ENCODE results near the gene RPL18.

Gene RPL18

DNA sequence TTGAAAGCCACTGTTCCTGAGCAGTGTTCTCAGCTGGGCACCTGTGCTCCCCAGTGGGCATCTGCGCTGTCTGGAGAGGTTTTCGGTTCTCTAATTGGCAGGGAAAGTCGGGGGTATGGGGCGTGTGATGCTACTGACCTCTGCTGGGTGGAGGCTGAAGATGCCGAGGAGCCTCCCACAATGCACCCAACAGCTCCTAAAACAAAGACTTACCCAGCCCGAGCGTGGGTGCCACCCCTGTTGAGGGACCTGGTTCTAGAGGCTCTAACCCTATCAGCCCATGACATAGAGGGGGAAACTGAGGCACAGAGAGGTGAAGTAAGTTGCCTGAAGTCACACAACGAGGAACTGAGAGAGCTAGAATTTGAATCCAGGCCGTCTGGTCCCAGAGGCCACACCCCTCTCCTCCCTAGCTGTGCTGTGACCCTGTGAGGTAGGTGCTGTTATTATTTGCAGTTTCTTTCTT is 10.1 kb downstream of the RPL18 start (continued):
- TF ChIP-seq ZFP3 (tag by site-specific recombination; IDR thresholded peaks at IDR 0.05; ENCODE audit: low read depth) (no peak), ZNF639 (tag by site-specific recombination; IDR thresholded peaks at IDR 0.05) (no peak), ZNF544 (tag by site-specific recombination; IDR thresholded peaks at IDR 0.05) (no peak), ZIC2 (tag by site-specific recombination; IDR thresholded peaks at IDR 0.05) (peak; percentile 62), ZNF76 (tag by site-specific recombination; IDR thresholded peaks at IDR 0.05; ENCODE audit: borderline replicate concordance, low read depth) (peak; percentile 52), MEIS1 (CRISPR knock-in tag; IDR thresholded peaks at IDR 0.05; ENCODE audit: borderline replicate concordance) (no peak), MYNN (tag by site-specific recombination; IDR thresholded peaks at IDR 0.05; ENCODE audit: borderline replicate concordance) (no peak), BCL11B (tag by site-specific recombination; IDR thresholded peaks at IDR 0.05; ENCODE audit: low read depth) (no peak), EGR2 (tag by site-specific recombination; IDR thresholded peaks at IDR 0.05; ENCODE audit: low read depth) (0 out of 2 replicates have a peak, but pooled peaks have one; percentile 33), KLF16 (tag by site-specific recombination; IDR thresholded peaks at IDR 0.05) (no peak), ZSCAN30 (tag by site-specific recombination; IDR thresholded peaks at IDR 0.05) (no peak)
- TF ChIP-seq, protein P1, sequence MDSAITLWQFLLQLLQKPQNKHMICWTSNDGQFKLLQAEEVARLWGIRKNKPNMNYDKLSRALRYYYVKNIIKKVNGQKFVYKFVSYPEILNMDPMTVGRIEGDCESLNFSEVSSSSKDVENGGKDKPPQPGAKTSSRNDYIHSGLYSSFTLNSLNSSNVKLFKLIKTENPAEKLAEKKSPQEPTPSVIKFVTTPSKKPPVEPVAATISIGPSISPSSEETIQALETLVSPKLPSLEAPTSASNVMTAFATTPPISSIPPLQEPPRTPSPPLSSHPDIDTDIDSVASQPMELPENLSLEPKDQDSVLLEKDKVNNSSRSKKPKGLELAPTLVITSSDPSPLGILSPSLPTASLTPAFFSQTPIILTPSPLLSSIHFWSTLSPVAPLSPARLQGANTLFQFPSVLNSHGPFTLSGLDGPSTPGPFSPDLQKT (IDR thresholded peaks at IDR 0.05; ENCODE audit: borderline replicate concordance, low read depth, low read length): no peak

DNA sequence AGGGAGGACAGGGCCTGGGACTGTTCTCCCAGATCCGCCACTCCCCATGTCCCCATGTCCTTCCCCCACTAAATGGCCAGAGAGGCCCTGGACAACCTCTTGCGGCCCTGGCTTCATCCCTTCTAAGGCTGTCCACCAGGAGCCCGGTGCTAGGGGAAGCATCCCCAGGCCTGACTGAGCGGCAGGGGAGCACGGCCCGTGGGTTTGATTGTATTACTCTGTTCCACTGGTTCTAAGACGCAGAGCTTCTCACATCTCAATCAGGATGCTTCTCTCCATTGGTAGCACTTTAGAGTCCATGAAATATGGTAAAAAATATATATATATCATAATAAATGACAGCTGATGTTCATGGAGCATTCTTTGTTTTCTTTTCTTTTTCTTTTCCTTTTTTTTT is 11.6 kb downstream of the RPL18 start:
- Histone ChIP-seq H3K4me3 (ENCODE audit: low read depth, low read length) (no peak overlapping the region), H3K9me3 (ENCODE audit: control insufficient read depth, insufficient read depth, low read depth, low read length) (no peaks in the 10 kb centered on the region), H3K36me3 (ENCODE audit: control insufficient read depth in 2 of 2, insufficient read depth in 1 of 2, low read length in 2 of 2) (no peaks in the 10 kb centered on the region), H3K27ac (ENCODE audit: extremely low read depth, low read depth, low read length) (no peak overlapping the region), H3K4me1 (ENCODE audit: control insufficient read depth, insufficient read depth, low read length) (no peaks in the 10 kb centered on the region; the same call in 1 of the 2 replicates)
- ChIA-PET POLR2A (interaction anchor here (0.7 to 5.2 kb wide), 2 partner anchors 12 to 345 kb away, joined by 3 to 60 read pairs; partner anchors contain the start of genes RPL18 and SPHK2), CTCF (interaction anchor here (0.5 to 5.3 kb wide), 9 partner anchors 10 to 341 kb away, joined by 3 to 51 read pairs (median 6); no protein-coding TSS in a partner anchor)
- TF ChIP-seq ZNF350 (tag by site-specific recombination; IDR thresholded peaks at IDR 0.05): no peak
- TF ChIP-seq ZXDB (tag by site-specific recombination; IDR thresholded peaks at IDR 0.05): no peak
- no peak for TF ChIP-seq SCRT2 (tag by site-specific recombination; IDR thresholded peaks at IDR 0.05)
- TF ChIP-seq, protein P2, sequence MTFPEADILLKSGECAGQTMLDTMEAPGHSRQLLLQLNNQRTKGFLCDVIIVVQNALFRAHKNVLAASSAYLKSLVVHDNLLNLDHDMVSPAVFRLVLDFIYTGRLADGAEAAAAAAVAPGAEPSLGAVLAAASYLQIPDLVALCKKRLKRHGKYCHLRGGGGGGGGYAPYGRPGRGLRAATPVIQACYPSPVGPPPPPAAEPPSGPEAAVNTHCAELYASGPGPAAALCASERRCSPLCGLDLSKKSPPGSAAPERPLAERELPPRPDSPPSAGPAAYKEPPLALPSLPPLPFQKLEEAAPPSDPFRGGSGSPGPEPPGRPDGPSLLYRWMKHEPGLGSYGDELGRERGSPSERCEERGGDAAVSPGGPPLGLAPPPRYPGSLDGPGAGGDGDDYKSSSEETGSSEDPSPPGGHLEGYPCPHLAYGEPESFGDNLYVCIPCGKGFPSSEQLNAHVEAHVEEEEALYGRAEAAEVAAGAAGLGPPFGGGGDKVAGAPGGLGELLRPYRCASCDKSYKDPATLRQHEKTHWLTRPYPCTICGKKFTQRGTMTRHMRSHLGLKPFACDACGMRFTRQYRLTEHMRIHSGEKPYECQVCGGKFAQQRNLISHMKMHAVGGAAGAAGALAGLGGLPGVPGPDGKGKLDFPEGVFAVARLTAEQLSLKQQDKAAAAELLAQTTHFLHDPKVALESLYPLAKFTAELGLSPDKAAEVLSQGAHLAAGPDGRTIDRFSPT (tag by site-specific recombination; IDR thresholded peaks at IDR 0.05): no peak
- TF ChIP-seq ZNF548 (tag by site-specific recombination; IDR thresholded peaks at IDR 0.05): no peak
- no peak for TF ChIP-seq ZNF19 (tag by site-specific recombination; IDR thresholded peaks at IDR 0.05; ENCODE audit: low read depth)
- no peak for TF ChIP-seq ZNF132 (tag by site-specific recombination; IDR thresholded peaks at IDR 0.05; ENCODE audit: borderline replicate concordance)
- no peak for TF ChIP-seq ZBTB48 (tag by site-specific recombination; IDR thresholded peaks at IDR 0.05)
- TF ChIP-seq ZNF664 (tag by site-specific recombination; IDR thresholded peaks at IDR 0.05): no peak
- no peak for TF ChIP-seq ZNF549 (tag by site-specific recombination; IDR thresholded peaks at IDR 0.05)
- TF ChIP-seq SALL2 (tag by site-specific recombination; IDR thresholded peaks at IDR 0.05; ENCODE audit: borderline replicate concordance): no peak
- no peak for TF ChIP-seq SCRT1 (tag by site-specific recombination; IDR thresholded peaks at IDR 0.05; ENCODE audit: borderline replicate concordance)
- no peak for TF ChIP-seq ZNF211 (tag by site-specific recombination; IDR thresholded peaks at IDR 0.05; ENCODE audit: low read depth)
- TF ChIP-seq, protein P3, sequence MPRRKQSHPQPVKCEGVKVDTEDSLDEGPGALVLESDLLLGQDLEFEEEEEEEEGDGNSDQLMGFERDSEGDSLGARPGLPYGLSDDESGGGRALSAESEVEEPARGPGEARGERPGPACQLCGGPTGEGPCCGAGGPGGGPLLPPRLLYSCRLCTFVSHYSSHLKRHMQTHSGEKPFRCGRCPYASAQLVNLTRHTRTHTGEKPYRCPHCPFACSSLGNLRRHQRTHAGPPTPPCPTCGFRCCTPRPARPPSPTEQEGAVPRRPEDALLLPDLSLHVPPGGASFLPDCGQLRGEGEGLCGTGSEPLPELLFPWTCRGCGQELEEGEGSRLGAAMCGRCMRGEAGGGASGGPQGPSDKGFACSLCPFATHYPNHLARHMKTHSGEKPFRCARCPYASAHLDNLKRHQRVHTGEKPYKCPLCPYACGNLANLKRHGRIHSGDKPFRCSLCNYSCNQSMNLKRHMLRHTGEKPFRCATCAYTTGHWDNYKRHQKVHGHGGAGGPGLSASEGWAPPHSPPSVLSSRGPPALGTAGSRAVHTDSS (tag by site-specific recombination; IDR thresholded peaks at IDR 0.05): no peak
- TF ChIP-seq, protein P1 (IDR thresholded peaks at IDR 0.05; ENCODE audit: borderline replicate concordance, low read depth, low read length): no peak
- no peak for TF ChIP-seq ZNF510 (tag by site-specific recombination; IDR thresholded peaks at IDR 0.05; ENCODE audit: insufficient replicate concordance)
- no peak for TF ChIP-seq ZBTB7A (tag by site-specific recombination; IDR thresholded peaks at IDR 0.05; ENCODE audit: low read depth)
- TF ChIP-seq ZNF433 (tag by site-specific recombination; IDR thresholded peaks at IDR 0.05; ENCODE audit: low read depth): no peak
- TF ChIP-seq ZSCAN30 (tag by site-specific recombination; IDR thresholded peaks at IDR 0.05): no peak
- no peak for TF ChIP-seq ZSCAN16 (tag by site-specific recombination; IDR thresholded peaks at IDR 0.05)

Data from HEK293 (cell line).